Measurements from ENCODE around the gene LINS1. TPM values are rescaled to one million over a fixed set of nuclear protein-coding genes. Genes with fewer than 3 reads are reported as not detected.

Gene LINS1
- total RNA-seq, 6 experiments from 2014 or later: 4.5 to 8.6 (median 5.1) TPM

GRCh38 chr15:100559330-100559729 lies 42.7 kb downstream of the LINS1 start:
- no peak for TF ChIP-seq POLR2A (IDR thresholded peaks at IDR 0.05)
- TF ChIP-seq, protein P1, sequence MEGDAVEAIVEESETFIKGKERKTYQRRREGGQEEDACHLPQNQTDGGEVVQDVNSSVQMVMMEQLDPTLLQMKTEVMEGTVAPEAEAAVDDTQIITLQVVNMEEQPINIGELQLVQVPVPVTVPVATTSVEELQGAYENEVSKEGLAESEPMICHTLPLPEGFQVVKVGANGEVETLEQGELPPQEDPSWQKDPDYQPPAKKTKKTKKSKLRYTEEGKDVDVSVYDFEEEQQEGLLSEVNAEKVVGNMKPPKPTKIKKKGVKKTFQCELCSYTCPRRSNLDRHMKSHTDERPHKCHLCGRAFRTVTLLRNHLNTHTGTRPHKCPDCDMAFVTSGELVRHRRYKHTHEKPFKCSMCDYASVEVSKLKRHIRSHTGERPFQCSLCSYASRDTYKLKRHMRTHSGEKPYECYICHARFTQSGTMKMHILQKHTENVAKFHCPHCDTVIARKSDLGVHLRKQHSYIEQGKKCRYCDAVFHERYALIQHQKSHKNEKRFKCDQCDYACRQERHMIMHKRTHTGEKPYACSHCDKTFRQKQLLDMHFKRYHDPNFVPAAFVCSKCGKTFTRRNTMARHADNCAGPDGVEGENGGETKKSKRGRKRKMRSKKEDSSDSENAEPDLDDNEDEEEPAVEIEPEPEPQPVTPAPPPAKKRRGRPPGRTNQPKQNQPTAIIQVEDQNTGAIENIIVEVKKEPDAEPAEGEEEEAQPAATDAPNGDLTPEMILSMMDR (IDR thresholded peaks at IDR 0.05): no peak
- Histone ChIP-seq H3K27me3 (no peaks in the 10 kb centered on the region), H3K4me3 (no peak overlapping the region), H3K4me1 (peaks cover 0 to 11% (median 0%) of the 10 kb centered on the region in 4 donors), H3K9me3 (no peaks in the 10 kb centered on the region), H3K36me3 (no peaks in the 10 kb centered on the region), H3K27ac (no peak overlapping the region)
- peak; percentile 89 to 99 (median 96) for ATAC-seq
- 56% methylated on average over 2 of the region's 2 CpGs for WGBS (ENCODE audit: insufficient coverage, low coverage, low lambda C conversion rate, missing lambda C conversion rate)
- peak in 2 of 3 donors; percentile 37 to 68 for DNase-seq
- intact Hi-C loops (cut with DNase I): no loop called here

DNA sequence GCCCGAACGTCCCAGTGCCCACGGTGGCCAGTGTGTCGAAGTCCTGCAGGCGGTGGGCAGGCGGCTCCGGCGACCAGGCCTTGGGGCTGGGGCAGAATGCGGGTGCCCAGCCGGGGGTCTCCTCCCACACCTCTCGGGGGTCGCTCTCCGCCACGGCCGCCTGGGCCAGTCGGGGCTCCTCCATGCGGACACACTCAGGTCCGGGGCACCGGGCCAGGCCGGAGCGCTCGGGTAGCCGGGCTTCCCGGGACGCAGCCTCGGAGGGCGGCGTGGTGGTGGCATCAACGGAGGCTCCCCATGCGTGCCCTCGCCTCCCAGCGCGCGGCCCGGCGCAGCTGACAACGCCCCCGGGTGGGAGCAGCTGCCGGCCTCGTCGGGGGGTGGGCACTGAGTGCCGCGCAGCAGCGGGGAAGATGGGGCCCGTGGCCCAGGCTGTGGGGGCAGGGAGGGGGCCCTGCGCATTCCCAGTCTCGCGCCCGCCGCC lies 43.2 kb downstream of the LINS1 start:
- Histone ChIP-seq H3K9me3 (no peaks in the 10 kb centered on the region), H3K27ac (no peak overlapping the region), H3K27me3 (no peaks in the 10 kb centered on the region), H3K36me3 (no peaks in the 10 kb centered on the region), H3K4me3 (no peak overlapping the region), H3K4me1 (peaks cover 0 to 11% (median 0%) of the 10 kb centered on the region in 4 donors)
- peak in 2 of 4 donors; percentile 39 to 49 for ATAC-seq
- TF ChIP-seq, protein P1 (IDR thresholded peaks at IDR 0.05): no peak
- no peak for TF ChIP-seq POLR2A (IDR thresholded peaks at IDR 0.05)
- DNase-seq: peak in 1 of 3 donors; percentile 36
- intact Hi-C loops (cut with DNase I): no loop called here
- WGBS (ENCODE audit: insufficient coverage, low coverage, low lambda C conversion rate, missing lambda C conversion rate): no CpG with 5 or more reads among the region's 50 CpGs

- no peaks in the 10 kb centered on the region for H3K4me1 ChIP-seq
- no peaks in the 10 kb centered on the region for H3K36me3 ChIP-seq
- TF ChIP-seq POLR2A (IDR thresholded peaks at IDR 0.05): no peak
- TF ChIP-seq, protein P1 (IDR thresholded peaks at IDR 0.05): no peak
- ATAC-seq: no peak
- H3K4me3 ChIP-seq: no peak overlapping the region
- no peaks in the 10 kb centered on the region for H3K9me3 ChIP-seq
- no peaks in the 10 kb centered on the region for H3K27me3 ChIP-seq
- no peak for DNase-seq
- intact Hi-C loops (cut with DNase I): no loop called here
- no peak overlapping the region for H3K27ac ChIP-seq
- 81% methylated on average over 15 of the region's 16 CpGs for WGBS (ENCODE audit: insufficient coverage, low coverage, low lambda C conversion rate, missing lambda C conversion rate)
These were observed 48.5 kb downstream of the LINS1 start for GRCh38 chr15:100553468-100553867.

DNA sequence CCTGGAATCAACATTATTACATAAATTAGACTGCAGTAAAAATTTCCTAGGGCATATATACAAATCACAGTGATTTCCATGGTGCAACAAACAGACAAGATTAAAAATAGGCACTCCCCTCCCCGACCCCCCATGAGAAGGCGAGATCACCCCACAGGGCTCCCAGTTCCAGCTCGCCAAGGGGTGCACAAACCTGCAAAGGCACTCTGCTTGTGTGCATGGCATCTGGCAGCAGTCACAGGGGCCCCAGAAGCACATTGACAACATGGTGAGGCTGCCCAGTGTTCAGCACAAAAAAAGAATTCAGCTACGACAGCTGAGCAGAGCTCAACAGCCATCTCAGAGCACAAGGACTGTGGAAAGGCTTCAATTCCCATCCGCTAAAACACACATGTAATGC lies 54.0 kb downstream of the LINS1 start:
- Histone ChIP-seq H3K9me3 (no peaks in the 10 kb centered on the region), H3K27ac (no peak overlapping the region), H3K4me3 (no peak overlapping the region), H3K4me1 (no peaks in the 10 kb centered on the region), H3K27me3 (no peaks in the 10 kb centered on the region), H3K36me3 (no peaks in the 10 kb centered on the region)
- DNase-seq: no peak
- intact Hi-C loops (cut with DNase I): no loop called here
- TF ChIP-seq, protein P1 (IDR thresholded peaks at IDR 0.05): no peak
- no peak for TF ChIP-seq POLR2A (IDR thresholded peaks at IDR 0.05)
- WGBS (ENCODE audit: insufficient coverage, low coverage, low lambda C conversion rate, missing lambda C conversion rate): 71% methylated on average over 1 of the region's 5 CpGs
- no peak for ATAC-seq

DNA sequence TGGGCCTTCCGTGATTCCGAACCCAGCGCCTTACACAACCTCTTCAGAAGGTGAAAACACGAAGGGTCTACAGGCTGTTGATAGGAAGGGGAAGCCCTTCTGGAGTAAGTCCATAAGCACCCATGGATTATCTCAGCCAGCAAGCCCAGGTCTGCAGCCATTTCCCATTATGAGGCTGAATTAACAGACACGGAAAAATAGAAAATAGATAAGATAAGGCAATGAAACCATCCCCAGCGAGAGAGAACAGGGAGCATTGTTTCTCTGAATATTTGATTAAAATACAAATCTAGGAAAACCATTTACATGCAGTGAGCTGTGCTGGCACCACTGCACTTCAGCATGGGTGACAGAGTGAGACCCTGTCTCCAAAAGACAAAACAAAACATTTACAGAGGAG lies 57.0 kb downstream of the LINS1 start:
- TF ChIP-seq, protein P1 (IDR thresholded peaks at IDR 0.05): no peak
- TF ChIP-seq POLR2A (IDR thresholded peaks at IDR 0.05): no peak
- ATAC-seq: no peak
- Histone ChIP-seq H3K27ac (no peak overlapping the region), H3K27me3 (no peaks in the 10 kb centered on the region), H3K4me1 (no peaks in the 10 kb centered on the region), H3K36me3 (no peaks in the 10 kb centered on the region), H3K9me3 (no peaks in the 10 kb centered on the region), H3K4me3 (no peak overlapping the region)
- DNase-seq: no peak
- intact Hi-C loops (cut with DNase I): no loop called here
- 40% methylated on average over 4 of the region's 6 CpGs for WGBS (ENCODE audit: insufficient coverage, low coverage, low lambda C conversion rate, missing lambda C conversion rate)
